Esophagus squamous epithelium (tissue), 4 donors: ENCODE measurements around the gene DHPS.

Experiments
- CTCF ChIP-seq, 6 experiments: fragments of 450-650 bp in 4 of 6; fragments of 200-600 bp in 2 of 6; sonication (generic) in 2 of 6; IDR thresholded peaks; one replicate each; pipeline ENCODE4 v1.5.1; 2016 to 2019; ENCODE audit warnings: antibody characterized with exemption in 6 of 6, mild to moderate bottlenecking in 4 of 6, moderate library complexity in 4 of 6
- POLR2A ChIP-seq, 4 donors: fragments of 450-650 bp; IDR thresholded peaks; one replicate each; pipeline ENCODE4 v1.6.1; 2017; ENCODE audit warnings: antibody characterized with exemption in 4 of 4, mild to moderate bottlenecking in 4 of 4, moderate library complexity in 3 of 4

- TF ChIP-seq POLR2A (IDR thresholded peaks at IDR 0.05): no peak
- no peak for TF ChIP-seq CTCF (IDR thresholded peaks at IDR 0.05)
Observed at GRCh38 chr19:12628040-12629022, 53.3 kb downstream of the DHPS start.
